Measurements from ENCODE around the gene CLDN4.
"Not testable (repeated sequence)": the region's sequence is repeated elsewhere in the genome, so short reads cannot be mapped to it uniquely, and the experiment has no call there.

CLDN4 gene

GRCh38 chr7:73842067-73842976 is 11.5 kb downstream of the CLDN4 start, which contains the start of gene METTL27:
METTL27 (minus strand) TSS chr7:73842516; CDS start chr7:73842140, 376 bp downstream.
- DNase-seq (ENCODE audit: low read depth in 2 of 2): peak; percentile 84 to 90

GRCh38 chr7:73844131-73844547 is 13.3 kb downstream of the CLDN4 start:
- no peak for DNase-seq (ENCODE audit: low read depth in 2 of 2)

GRCh38 chr7:73844848-73845460 is 14.2 kb downstream of the CLDN4 start:
- no peak for DNase-seq (ENCODE audit: low read depth in 2 of 2)

GRCh38 chr7:73845701-73846195 is 15.0 kb downstream of the CLDN4 start:
- not testable (repeated sequence) for DNase-seq (ENCODE audit: low read depth in 2 of 2)

GRCh38 chr7:73847941-73848723 is 17.3 kb downstream of the CLDN4 start:
- DNase-seq (ENCODE audit: low read depth in 2 of 2): no peak

GRCh38 chr7:73850781-73851207 is 20.0 kb downstream of the CLDN4 start:
- no peak for DNase-seq (ENCODE audit: low read depth in 2 of 2)

GRCh38 chr7:73851410-73852338 is 20.9 kb downstream of the CLDN4 start:
- no peak for DNase-seq (ENCODE audit: low read depth in 2 of 2)

GRCh38 chr7:73852500-73852899 is 21.7 kb downstream of the CLDN4 start:
- DNase-seq (ENCODE audit: low read depth in 2 of 2): no peak

- no peak for DNase-seq (ENCODE audit: low read depth in 2 of 2)
Observed at GRCh38 chr7:73856941-73857340, 26.1 kb downstream of the CLDN4 start.

GRCh38 chr7:73858807-73859206 is 28.0 kb downstream of the CLDN4 start:
- DNase-seq (ENCODE audit: low read depth in 2 of 2): no peak

- DNase-seq (ENCODE audit: low read depth in 2 of 2): no peak
Observed at GRCh38 chr7:73860859-73861258, 30.1 kb downstream of the CLDN4 start, which contains the start of gene TMEM270. TMEM270 (plus strand) TSS chr7:73861159; CDS start chr7:73861195, 36 bp downstream.

- DNase-seq (ENCODE audit: low read depth in 2 of 2): no peak
Observed at GRCh38 chr7:73861305-73861704, 30.5 kb downstream of the CLDN4 start.

GRCh38 chr7:73864981-73865711 is 34.4 kb downstream of the CLDN4 start:
- DNase-seq (ENCODE audit: low read depth in 2 of 2): no peak

- no peak for DNase-seq (ENCODE audit: low read depth in 2 of 2)
Observed at GRCh38 chr7:73865738-73866445, 35.1 kb downstream of the CLDN4 start.

- no peak for DNase-seq (ENCODE audit: low read depth in 2 of 2)
Observed at GRCh38 chr7:73866446-73866767, 35.6 kb downstream of the CLDN4 start.

- DNase-seq (ENCODE audit: low read depth in 2 of 2): no peak
Observed at GRCh38 chr7:73869011-73869798, 38.4 kb downstream of the CLDN4 start.

GRCh38 chr7:73870041-73870492 is 39.3 kb downstream of the CLDN4 start:
- DNase-seq (ENCODE audit: low read depth in 2 of 2): no peak

- no peak for DNase-seq (ENCODE audit: low read depth in 2 of 2)
Observed at GRCh38 chr7:73871163-73872011, 40.6 kb downstream of the CLDN4 start.
